ELR (cell line): ENCODE results near the gene FOXL3.
"Not testable (repeated sequence)": the region's sequence is repeated elsewhere in the genome, so short reads cannot be mapped to it uniquely, and the experiment has no call there.

Source experiments
- DNase-seq: peaks from one replicate; pipeline ENCODE4 v3.0.0-alpha.2; 2015; ENCODE audit warnings: low read depth

FOXL3 gene

DNA sequence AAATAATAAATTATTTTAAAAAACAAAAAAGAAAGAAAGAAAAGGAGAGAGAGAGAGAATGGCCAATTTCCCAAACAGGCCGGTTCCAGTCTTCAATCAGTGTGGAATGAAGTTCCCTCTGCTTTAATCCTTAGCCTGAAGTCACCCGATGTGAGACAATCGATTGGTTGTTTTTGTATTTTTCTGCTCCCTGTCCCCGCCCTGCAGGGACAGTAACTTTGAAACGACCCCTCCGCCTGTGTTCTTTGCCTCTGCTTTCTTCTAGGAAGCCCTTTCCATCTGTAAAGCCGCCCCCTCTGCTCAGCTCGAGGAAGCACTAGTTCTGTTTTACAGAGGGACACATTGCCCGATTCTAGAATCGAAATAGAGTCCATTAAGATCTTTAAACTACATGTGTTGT, 33.4 kb downstream of the FOXL3 start:
- DNase-seq: no peak

DNA sequence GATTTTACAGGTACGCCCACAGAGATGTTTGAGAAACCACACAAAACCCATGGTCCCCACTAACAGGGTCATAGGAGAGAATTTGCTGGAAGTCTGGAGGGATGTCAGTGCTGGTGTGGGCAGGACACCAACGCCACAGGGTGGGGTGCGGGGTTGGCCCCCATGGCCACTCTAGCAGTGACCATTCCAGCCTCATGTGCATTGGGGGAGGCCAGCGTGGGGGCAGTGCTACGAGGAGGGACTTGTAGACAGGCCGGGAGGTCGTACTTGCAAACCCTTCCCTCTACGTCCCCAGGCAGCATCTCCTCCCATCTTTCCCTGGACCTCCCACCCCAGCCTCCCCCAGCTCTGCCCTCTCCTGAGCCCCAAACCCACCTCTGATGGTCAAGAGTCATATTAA, 34.0 kb downstream of the FOXL3 start:
- DNase-seq: no peak

DNA sequence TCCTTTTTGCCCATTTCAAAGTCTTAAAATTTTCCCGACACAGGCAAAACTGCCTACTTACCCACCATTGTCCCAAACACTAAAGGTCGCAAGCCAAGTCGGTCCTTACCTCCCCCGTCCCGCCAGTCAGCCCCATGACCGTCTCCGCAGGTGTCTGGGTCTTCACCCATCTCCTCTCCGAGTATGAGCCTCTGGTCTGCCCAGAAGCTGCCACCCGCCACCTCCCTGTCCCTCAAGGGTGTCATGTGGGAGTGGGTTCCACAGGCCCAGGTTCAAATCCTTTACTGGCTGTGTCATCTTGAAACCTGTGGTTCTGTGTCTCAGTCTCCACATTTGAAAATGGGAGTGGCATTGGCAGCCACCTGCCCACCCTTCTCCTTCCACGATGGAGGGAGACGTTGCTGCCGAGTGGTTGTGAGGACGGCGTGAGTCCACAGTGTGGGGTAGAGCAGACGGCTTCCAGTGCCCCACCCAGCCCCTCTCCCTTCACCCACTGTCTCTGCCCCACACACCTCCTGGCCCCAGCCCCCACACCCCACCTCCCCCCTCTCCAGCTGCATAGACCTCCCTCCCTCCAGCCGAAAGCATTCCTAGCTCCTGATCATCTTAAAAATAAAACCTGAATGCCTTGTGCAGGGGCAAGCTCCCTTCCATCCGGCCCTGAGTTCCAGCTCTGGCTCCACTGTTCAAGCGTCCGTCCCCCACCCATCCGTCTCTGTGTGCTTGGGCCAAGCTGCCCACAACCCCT, 35.3 kb downstream of the FOXL3 start:
- DNase-seq: no peak

DNA sequence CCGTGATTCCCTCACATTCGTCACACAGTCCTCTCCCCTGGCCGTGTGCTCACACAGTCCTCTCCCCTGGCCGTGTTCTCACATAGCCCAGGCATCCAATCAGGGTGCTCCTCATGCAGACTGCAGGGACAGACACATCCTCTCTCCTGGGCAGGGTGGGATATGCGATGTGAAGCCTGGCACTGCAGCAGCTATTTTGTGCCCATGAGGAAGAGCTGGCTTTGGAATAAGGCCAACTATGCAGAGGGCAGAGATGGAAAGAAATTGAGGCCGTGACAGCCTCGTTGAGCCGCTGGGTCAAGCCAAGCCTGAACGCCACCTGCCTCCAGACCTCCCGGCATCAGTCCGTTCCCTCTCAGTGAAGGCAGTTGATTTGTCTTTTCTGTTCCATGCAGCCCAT, 35.8 kb downstream of the FOXL3 start:
- DNase-seq: no peak

DNA sequence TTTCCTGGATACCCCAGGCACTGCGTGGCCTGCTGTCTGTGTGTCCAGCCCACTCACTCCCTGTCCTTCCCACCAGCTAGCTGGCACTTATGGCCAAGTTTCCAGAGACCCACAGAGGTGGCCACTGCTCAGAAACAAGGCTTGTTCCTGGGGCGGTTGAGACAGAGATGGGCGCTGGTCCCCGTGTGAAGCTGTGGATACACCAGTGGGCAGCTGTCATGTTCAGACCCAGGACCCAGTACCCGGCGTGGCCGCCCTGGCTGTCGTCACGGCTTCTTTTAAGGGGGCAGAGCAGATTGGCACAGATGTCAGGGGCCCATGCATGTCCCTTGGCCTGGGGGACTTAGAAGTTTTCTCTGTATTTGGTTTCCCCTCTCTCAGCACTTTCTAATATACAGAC, 36.3 kb downstream of the FOXL3 start:
- no peak for DNase-seq

DNA sequence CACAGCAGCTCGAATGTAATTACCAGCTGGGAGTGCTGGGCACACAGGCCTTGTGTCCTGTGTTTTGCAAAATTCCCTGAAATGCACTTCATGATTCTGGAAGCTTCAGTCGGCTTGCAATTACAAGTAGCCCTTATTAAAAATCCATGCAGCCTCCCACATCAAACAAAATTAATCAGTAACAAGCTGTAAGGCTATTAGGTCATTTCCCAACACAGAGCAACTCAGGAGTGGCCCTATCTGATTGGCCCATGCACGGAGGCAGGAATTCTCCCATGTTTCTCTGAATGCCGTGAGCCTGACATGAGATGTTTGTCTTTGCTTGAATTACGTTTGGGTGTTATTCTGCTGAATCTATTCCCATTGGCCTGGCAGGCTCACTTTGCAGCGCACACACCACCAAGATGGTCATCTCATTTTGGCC, 36.9 kb downstream of the FOXL3 start:
- DNase-seq: no peak

DNA sequence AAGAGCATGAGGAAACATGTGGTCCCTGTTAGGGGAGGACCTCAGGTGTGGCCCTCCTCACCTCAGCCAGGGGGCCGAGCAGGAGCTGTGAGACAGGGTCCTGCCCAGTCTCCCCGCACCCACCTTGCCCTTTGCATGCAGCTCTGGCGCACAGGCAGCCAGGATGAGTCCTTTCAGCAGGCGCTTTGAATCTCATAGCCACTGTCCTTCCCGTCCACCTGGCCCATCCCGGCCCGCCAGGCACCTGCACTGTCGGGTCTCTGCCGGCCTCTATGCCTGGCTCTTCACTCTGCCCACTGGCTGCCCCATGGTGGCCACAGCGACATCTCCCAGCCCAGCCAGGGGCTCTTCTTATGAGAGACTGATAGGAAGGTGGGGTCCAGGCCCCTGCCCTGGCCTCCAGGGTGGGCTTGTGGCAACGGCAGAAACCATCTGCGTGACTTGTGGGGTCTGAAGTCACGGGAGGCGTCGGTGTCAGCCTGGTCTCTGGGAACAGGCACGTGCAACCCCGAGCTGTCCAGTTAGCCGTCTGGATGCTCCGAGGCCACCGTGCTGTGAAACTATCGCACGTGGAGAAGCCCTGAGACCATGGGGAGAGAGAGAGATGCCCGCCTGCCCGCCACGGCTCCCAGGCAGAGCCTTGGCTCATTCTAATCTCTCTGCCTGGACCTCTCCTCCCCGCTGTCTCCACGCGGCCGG, 37.4 kb downstream of the FOXL3 start:
- no peak for DNase-seq

DNA sequence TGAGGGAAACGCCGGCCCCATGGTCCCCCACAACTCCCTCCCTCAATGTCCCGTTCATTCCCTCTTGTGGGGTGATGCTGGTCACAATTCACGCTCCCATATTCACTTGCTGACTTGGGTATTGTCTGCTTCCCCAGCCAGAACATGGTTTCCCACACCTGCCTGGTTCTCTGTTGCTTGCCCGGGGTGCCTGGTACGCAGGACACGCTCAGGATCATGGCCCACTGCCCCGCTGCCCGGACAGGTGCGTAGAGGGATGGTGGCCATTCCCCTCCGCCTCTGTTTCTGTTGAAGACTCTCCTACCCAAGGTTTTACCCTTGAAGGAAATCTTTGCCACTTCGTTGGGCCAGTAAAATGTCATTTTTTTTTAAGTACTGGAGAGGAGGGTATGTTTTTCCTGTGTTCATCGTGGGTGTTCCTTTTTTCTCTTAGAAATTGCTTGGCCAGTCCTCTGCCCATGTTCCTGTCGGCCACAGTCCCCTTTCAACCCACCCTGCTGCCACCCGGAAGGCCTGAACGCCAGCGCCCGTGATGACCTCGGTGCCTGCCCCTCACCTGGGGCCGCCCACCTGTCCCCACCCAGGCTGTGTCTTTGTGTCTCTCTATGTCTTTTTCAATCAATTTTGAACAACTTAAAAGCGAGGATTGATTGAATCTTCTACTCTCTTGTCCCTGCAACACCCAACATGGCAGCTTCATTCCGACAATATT, 38.2 kb downstream of the FOXL3 start:
- DNase-seq: no peak

DNA sequence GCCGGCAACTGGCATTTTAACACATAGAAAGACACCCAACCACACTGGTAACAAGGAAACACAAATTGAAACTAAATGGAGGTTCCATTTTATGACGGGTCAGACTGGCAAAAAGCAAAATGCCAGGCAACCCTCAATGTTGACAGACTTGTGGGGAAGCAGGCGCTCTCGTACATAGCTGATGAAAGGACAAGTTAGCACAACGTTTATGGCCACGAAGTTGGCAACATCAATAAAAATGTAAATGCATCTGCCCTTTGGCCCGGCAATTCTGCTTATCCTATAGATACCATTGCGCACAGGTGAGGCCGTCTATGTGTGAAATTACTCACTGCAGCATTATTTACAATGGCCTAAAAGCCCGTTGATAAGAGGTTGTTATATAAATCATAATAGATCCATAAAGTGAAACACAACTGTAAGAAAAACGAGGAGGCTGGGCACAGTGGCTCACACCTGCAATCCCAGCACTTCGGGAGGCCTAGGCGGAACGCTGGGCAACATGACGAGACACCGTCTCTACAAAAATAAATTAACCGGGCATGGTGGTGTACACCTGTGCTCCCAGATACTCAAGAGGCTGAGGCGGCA, 39.8 kb downstream of the FOXL3 start:
- DNase-seq: no peak

DNA sequence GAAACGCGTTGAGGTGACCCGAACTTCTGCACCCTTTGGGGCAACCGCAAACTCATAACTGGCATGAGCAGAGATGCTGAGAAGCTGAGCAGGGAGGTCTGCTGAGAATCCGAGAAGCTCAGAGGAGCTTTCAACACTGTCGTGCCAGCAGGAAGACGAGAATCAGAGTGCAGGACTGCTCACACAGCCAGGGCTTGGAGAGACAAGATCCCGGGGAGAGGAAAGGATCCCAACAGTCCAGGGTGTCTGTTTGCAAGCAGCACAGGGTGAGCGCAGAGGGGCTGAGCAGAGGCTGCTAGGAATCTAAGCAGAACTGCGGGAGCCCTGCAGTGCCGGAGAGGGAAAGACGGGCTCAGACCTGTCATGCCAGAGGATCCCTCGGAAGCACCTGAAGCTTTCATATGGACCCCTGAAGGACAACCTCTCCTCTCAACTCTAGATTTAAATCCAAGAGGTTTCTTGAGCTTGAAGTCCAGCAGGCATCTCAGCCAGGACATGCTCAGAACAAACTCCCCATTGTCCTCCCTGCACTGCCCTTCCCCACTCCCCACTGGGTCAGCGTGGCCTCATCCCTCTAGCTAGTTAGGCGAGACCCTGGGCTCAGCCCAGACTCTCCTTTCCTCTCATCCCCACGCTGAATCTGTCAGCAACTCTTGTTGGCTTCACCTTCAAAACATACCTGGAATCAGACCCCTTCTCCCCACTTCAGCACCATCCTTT, 40.7 kb downstream of the FOXL3 start:
- no peak for DNase-seq

DNA sequence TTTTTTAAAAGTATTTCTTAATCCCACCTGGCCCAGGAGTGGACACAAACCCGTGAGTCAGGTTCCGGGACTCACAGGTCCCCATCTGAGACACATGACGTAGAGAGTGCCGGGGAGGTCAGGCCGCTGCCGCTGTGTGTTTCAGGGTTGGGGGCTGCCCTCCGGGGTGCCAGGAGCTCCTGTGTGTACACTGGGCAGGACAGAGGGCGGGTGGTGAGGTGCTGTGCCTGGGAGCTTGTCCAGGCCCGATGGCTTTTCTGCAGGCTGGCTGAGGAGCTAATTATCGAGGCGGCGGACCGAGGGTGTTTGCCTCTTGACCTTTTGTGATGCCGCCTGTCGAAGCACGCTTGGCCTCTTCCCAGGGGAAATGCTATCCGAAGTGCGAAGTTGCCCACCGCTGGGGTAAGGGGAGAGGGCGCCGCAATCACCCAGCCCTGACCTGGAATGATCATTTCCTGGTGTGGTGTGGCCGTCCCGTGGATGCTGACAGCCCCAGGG, 42.1 kb downstream of the FOXL3 start:
- DNase-seq: no peak

DNA sequence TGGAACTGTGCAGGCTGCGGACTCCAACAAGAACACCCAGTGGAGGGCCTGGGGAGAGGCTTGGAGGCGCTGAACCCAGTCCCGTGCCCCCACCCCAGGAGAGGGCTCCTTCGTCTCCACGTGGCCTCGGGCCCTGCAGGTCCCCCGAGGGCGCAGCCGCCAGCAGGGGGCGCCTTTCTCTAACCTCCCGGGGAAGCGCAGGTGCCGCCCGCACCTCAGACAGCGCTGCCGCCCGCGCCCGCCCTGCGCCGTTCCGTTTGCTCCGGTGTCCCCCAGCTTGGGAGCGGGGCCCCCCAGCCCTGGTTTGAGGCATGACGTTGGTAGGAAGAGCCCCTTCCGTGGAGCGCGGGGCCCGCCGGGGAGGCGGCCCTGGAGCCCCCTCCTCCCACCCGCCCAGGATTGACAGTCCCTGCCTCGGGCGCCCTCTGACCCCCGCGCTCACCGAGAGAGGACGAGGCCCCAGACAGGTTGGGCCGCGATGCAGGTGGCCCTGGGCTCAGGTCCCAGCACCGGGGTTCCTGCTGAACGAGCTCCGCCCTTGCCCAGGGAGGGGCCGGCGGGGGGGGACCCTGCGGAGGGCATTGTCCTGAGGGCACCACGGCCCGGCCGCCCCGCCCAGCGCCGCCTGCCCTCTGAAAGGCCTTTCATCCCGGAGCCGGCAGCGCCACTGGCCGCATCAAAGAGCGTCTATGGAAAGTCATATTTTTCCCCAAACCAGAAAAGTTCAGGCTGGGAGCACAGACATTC, 42.8 kb downstream of the FOXL3 start:
- peak; percentile 69 for DNase-seq

DNA sequence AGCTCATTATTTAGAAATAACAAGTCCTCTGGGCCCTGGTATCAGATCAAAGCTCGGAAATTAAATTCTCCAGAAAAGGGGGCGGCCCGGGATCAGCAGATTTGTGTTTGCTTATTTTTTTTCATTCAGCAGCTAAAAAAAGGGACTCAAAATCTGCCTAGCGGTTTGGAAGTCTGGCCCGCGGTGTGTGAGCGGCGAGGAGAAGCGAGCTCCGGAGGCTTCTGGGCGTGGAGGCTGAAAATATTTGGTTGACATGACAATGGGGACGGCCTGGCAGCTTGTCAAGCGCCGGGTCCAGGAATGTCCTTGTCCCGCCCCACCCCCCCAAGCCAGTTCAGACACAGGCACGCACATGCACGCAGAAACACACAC, 43.4 kb downstream of the FOXL3 start:
- DNase-seq: no peak

DNA sequence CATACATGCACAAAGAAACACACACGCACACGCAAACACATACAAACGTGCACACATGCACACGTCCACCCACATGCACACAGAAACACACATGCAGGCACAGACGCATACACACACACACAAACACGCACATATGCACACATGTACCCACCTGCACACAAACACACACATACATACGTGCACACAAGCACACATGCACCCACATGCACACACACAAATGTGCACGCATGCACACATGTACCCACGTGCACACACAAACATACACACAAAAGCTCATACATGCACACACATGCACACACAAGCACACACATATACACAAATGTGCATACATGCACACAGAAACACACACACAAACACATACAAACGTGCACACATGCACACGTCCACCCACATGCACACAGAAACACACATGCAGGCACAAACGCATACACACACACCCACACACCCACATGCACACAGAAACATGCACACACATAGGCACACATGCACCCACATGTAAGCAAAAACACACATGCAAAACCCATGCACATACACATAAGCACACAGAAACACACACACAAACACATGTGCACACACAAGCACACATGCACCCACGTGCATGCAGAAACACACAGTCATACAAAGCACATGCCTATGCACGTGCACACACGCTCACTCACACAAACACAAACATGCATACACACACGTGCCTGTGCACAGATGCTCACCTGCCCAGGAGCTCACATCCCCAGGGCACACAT, 44.8 kb downstream of the FOXL3 start:
- no peak for DNase-seq

DNA sequence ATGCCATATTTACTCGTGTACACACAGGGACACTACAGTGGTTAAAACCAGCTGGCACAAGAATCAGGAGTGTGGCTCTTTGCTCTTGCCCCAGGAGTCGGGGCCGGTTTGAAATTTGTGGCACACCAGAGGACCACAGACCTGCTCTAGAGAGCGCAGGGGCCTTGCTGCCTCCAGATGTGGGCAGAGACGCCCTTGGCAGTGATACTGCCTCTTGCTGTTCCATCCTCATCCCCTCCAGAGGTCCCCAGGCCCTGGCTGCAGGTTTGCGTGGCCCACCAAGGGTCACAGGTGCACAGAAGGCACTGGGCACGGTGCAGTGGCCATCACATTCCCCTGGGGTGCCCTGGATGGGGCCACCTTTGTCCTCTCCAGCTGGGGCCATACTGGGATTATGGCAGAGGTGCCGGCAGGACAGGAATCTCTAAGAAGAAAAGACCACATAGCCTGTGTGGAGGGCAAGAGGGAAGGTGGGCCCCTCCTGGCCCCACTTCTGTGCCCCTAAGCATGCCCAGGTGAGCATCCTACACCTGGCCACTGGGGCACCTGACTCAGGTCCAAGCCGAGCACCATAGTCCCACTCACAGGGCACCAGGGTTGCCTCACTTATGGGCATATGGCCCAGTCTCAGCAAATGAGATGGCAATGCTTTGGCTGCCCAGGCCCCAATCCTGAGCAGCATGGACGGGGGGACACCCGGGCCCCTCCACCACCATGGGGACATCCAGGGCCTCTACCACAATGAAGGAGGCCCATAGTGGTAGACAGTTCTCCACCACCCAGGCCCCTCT, 45.6 kb downstream of the FOXL3 start:
- no peak for DNase-seq

DNA sequence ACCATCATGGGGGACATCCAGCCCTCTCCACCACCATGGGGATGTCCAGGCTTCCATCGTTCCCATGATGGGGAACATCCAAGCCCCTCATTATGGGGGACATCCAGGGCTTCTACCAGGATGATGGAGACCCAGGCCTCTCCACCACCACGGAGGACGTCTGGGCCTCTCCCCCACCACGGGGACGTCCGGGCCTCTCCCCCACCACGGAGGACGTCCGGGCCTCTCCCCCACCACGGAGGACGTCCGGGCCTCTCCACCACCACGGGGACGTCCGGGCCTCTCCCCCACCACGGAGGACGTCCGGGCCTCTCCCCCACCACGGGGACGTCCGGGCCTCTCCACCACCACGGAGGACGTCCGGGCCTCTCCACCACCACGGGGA, 46.2 kb downstream of the FOXL3 start:
- not testable (repeated sequence) for DNase-seq

DNA sequence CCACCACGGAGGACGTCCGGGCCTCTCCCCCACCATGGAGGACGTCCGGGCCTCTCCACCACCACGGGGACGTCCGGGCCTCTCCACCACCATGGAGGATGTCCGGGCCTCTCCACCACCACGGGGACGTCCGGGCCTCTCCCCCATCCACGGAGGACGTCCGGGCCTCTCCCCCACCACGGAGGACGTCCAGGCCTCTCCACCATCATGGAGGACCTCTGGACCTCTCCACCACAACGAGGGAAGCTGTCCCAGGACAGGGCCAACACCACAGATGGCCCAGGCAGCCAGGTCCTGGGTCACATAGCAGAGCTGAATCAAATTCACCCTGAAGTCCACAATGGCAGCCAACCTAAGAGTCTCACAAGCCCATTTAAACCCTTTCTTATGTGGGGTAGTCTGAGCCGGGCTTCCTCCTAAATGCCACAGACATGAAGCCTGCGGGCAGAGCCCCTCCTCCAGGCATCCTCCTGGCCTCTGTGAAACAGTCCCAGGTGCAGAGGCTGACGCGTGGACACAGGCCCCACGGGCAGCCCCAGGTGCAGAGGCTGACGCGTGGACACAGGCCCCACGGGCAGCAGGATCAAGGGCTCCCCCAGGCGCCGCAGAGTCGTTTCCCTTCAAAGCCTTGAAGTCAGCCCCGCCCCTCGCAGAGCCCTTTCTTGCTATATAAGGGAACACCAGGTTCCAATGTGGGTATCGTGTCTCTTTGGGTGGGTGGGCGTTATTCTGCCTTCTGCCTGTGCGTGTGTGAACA, 47.0 kb downstream of the FOXL3 start:
- DNase-seq: no peak

DNA sequence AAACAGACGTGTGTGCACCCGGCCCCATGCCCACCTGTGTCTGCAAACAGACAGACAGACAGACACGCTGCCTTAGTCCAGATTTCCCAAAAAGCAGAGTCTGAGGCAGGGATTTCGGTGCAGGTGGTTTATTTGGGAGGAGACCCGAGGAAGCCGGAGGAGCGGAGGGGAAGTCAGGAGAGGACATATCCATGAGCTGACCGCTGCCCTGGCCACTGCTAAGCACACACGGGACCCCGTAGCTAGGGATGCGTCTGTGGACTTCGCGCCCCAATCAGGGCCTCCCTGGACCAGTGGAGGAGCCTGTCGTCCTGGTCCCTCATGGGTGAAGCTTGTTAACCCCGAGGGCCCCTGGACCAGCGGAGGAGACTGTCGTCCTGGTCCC, 47.6 kb downstream of the FOXL3 start:
- DNase-seq: no peak
